OCI-LY3 (cell line): ENCODE data around the gene GPR42.

Experiments used
- H2AFZ ChIP-seq: fragments of 200-600, 300-600 bp; shearing (Covaris generic); 2 replicates; pipeline ENCODE4 v1.6.0; 2014; ENCODE audit warnings: antibody characterized with exemption, low read depth, low read length
- H3K27ac ChIP-seq: fragments of 200-600, 300-600 bp; sonication (generic); 2 replicates; pipeline ENCODE4 v1.5.1; 2014; ENCODE audit warnings: mild to moderate bottlenecking, low read length, moderate library complexity, mixed read lengths
- H3K27me3 ChIP-seq: fragments of 200-600, 300-600 bp; sonication (generic); 2 replicates; pipeline ENCODE4 v1.6.1; 2014; ENCODE audit warnings: low read depth, low read length, mixed read lengths
- H3K36me3 ChIP-seq: fragments of 200-600, 300-600 bp; sonication (generic); replicated peaks from 2 replicates; pipeline ENCODE3; 2014; ENCODE audit warnings: low read depth, low read length, mixed read lengths
- H3K4me1 ChIP-seq: fragments of 300-600, 200-600 bp; sonication (generic); 2 replicates; pipeline ENCODE4 v1.6.1; 2014; ENCODE audit warnings: low read length, mixed read lengths
- H3K4me2 ChIP-seq: fragments of 200-600, 300-600 bp; sonication (generic); 2 replicates; pipeline ENCODE4 v1.6.1; 2014; ENCODE audit warnings: low read length, mixed read lengths
- H3K4me3 ChIP-seq: fragments of 300-600, 200-600 bp; sonication (generic); 2 replicates; pipeline ENCODE4 v1.5.1; 2014; ENCODE audit warnings: antibody characterized with exemption, mild to moderate bottlenecking, low read length, moderate library complexity
- H3K79me2 ChIP-seq: fragments of 300-600, 200-600 bp; shearing (Covaris generic); 2 replicates; pipeline ENCODE4 v1.6.1; 2014; ENCODE audit warnings: mild to moderate bottlenecking, low read length, mixed read lengths
- H3K9ac ChIP-seq: fragments of 300-600, 200-600 bp; shearing (Covaris generic); 2 replicates; pipeline ENCODE4 v1.6.0; 2014; ENCODE audit warnings: mild to moderate bottlenecking, low read length, moderate library complexity
- H3K9me3 ChIP-seq: fragments of 200-600, 300-600 bp; shearing (Covaris generic); 2 replicates; pipeline ENCODE4 v1.6.1; 2014; ENCODE audit warnings: low read length, mixed read lengths; ENCODE audit not compliant: insufficient read depth
- H4K20me1 ChIP-seq: fragments of 200-600, 300-600 bp; sonication (generic); 2 replicates; pipeline ENCODE4 v1.6.1; 2016; ENCODE audit warnings: low read length, mixed read lengths; ENCODE audit not compliant: insufficient read depth
- CTCF ChIP-seq: fragments of 200-600, 300-600 bp; sonication (generic); IDR thresholded peaks from 2 replicates; pipeline ENCODE4 v1.5.1; 2014; ENCODE audit warnings: antibody characterized with exemption, low read length, low read depth
- EZH2phosphoT487 ChIP-seq: fragments of 200-600 bp; shearing (Covaris generic); IDR thresholded peaks from 2 replicates; pipeline ENCODE4 v1.6.1; 2018; ENCODE audit warnings: antibody characterized with exemption, mixed run types, low read depth

The GPR42 gene

GRCh38 chr19:35383536-35383935 lies 12.7 kb downstream of the GPR42 start:
- Histone ChIP-seq H3K9ac (no peak overlapping the region), H3K27ac (no peak overlapping the region), H3K4me2 (no peak overlapping the region), H3K4me3 (no peak overlapping the region), H2AFZ (no peak overlapping the region), H3K79me2 (no peaks in the 10 kb centered on the region), H4K20me1 (no peaks in the 10 kb centered on the region), H3K36me3 (no peaks in the 10 kb centered on the region), H3K4me1 (no peaks in the 10 kb centered on the region), H3K9me3 (peaks cover 30% of the 10 kb centered on the region; the same call in 1 of the 2 replicates), H3K27me3 (peaks cover 35% of the 10 kb centered on the region)
- TF ChIP-seq CTCF (no peak), EZH2phosphoT487 (no peak)

GRCh38 chr19:35388277-35389054 lies 17.6 kb downstream of the GPR42 start:
- no peak overlapping the region for H3K4me2 ChIP-seq

GRCh38 chr19:35389192-35389861 lies 18.5 kb downstream of the GPR42 start:
- no peaks in the 10 kb centered on the region for H3K36me3 ChIP-seq
- H3K4me2 ChIP-seq = no peak overlapping the region
- H3K4me1 ChIP-seq = no peaks in the 10 kb centered on the region
- no peak overlapping the region for H3K4me3 ChIP-seq
- no peak overlapping the region for H3K27ac ChIP-seq
- no peak overlapping the region for H2AFZ ChIP-seq
- H3K9me3 ChIP-seq = peaks cover 19% of the 10 kb centered on the region; the same call in 1 of the 2 replicates
- H3K79me2 ChIP-seq = no peaks in the 10 kb centered on the region
- H3K9ac ChIP-seq = no peak overlapping the region
- no peak for TF ChIP-seq CTCF
- TF ChIP-seq EZH2phosphoT487 = no peak
- peaks cover 13% of the 10 kb centered on the region for H3K27me3 ChIP-seq
- no peaks in the 10 kb centered on the region for H4K20me1 ChIP-seq

More at GRCh38 chr19:35388277-35389054, 17.6 kb downstream of the GPR42 start:
- Histone ChIP-seq H2AFZ (no peak overlapping the region), H3K79me2 (no peaks in the 10 kb centered on the region), H3K27ac (no peak overlapping the region), H3K4me3 (no peak overlapping the region), H3K27me3 (peaks cover 18% of the 10 kb centered on the region), H3K36me3 (no peaks in the 10 kb centered on the region), H4K20me1 (no peaks in the 10 kb centered on the region), H3K9me3 (peaks cover 26% of the 10 kb centered on the region; the same call in 1 of the 2 replicates), H3K9ac (no peak overlapping the region), H3K4me1 (no peaks in the 10 kb centered on the region)
- TF ChIP-seq EZH2phosphoT487 (no peak), CTCF (no peak)
